ENCODE measurements around the gene LST1.
A peak's percentile ranks its signal among the peaks of the same experiment; 100 is the strongest.

The LST1 gene

GRCh38 chr6:31560697-31561058 lies 25.4 kb upstream of the LST1 start:
- no peak for DNase-seq

GRCh38 chr6:31567531-31568370 lies 18.3 kb upstream of the LST1 start:
- DNase-seq: no peak

- no peak for DNase-seq
These were observed 17.5 kb upstream of the LST1 start for GRCh38 chr6:31568537-31568961.

GRCh38 chr6:31569861-31570536 lies 16.1 kb upstream of the LST1 start:
- DNase-seq: no peak

- DNase-seq: no peak
These were observed 13.8 kb upstream of the LST1 start, which contains the start of gene LTA for GRCh38 chr6:31572041-31572911. TSS of gene LTA (plus strand) at chr6:31572289. CDS start at chr6:31572743, 454 bp downstream.

GRCh38 chr6:31573239-31574105 lies 12.6 kb upstream of the LST1 start:
- no peak for DNase-seq

GRCh38 chr6:31574106-31575061 lies 11.7 kb upstream of the LST1 start:
- DNase-seq: no peak

GRCh38 chr6:31575335-31575901 lies 10.7 kb upstream of the LST1 start, which contains the start of gene TNF:
TSS of gene TNF (plus strand) at chr6:31575565. CDS start at chr6:31575742, 177 bp downstream.
- DNase-seq: no peak

GRCh38 chr6:31575952-31576685 lies 10.0 kb upstream of the LST1 start:
- DNase-seq: no peak

- DNase-seq: no peak
These were observed 9.0 kb upstream of the LST1 start for GRCh38 chr6:31576897-31577578.

- no peak for DNase-seq
These were observed 8.5 kb upstream of the LST1 start for GRCh38 chr6:31577579-31577966.

GRCh38 chr6:31578184-31579118 lies 7.6 kb upstream of the LST1 start:
- no peak for DNase-seq

- no peak for DNase-seq
These were observed 7.0 kb upstream of the LST1 start for GRCh38 chr6:31579119-31579505.

- DNase-seq: no peak
These were observed 6.3 kb upstream of the LST1 start for GRCh38 chr6:31579546-31580437.

- no peak for DNase-seq
These were observed 5.7 kb upstream of the LST1 start for GRCh38 chr6:31580438-31580740.

- peak; percentile 8 to 32 for DNase-seq
These were observed 5.2 kb upstream of the LST1 start for GRCh38 chr6:31580807-31581433.

Measured in NCI-H187 (cell line).